Fibroblast of villous mesenchyme (primary cell): ENCODE data around the gene ASPN. TPM values are rescaled to one million over a fixed set of nuclear protein-coding genes. Genes with fewer than 3 reads are reported as not detected.

ENCODE experiments used
- DNase-seq: peaks from one replicate; pipeline ENCODE4 v3.0.0-alpha.2; 2010; ENCODE audit warnings: low read depth
- H3K4me3 ChIP-seq: 2 replicates; pipeline ENCODE4 v1.5.1; 2011; ENCODE audit warnings: low read depth, mild to moderate bottlenecking, low read length
- CTCF ChIP-seq: IDR thresholded peaks from 2 replicates; pipeline ENCODE4 v1.5.1; 2012; ENCODE audit warnings: low read depth, mild to moderate bottlenecking, low read length; ENCODE audit not compliant: insufficient read depth
- total RNA-seq: library from RNA; depleted of rRNA; stranded (reverse); fragments of >200 nt; gene quantifications from 2 replicates; pipeline ENCODE4 v1.2.3, GENCODE V29; 2012

The ASPN gene
- total RNA-seq, 1 donor: 3.9 TPM

GRCh38 chr9:92507005-92507404 lies 24.7 kb upstream of the ASPN start:
- no peak overlapping the region for H3K4me3 ChIP-seq
- no peak for DNase-seq
- TF ChIP-seq CTCF: no peak

GRCh38 chr9:92506184-92506857 lies 24.0 kb upstream of the ASPN start:
- peak overlapping the region; percentile 34 for H3K4me3 ChIP-seq
- DNase-seq: peak; percentile 88
- no peak for TF ChIP-seq CTCF

- DNase-seq: peak; percentile 35
- H3K4me3 ChIP-seq: peak overlapping the region; percentile 34
- TF ChIP-seq CTCF: no peak
Observed at GRCh38 chr9:92504881-92505280, 22.6 kb upstream of the ASPN start.

- no peak for DNase-seq
- H3K4me3 ChIP-seq: no peak overlapping the region
- no peak for TF ChIP-seq CTCF
Observed at GRCh38 chr9:92503156-92503555, 20.9 kb upstream of the ASPN start.

GRCh38 chr9:92501671-92502393 lies 19.5 kb upstream of the ASPN start:
- peak; percentile 64 for TF ChIP-seq CTCF
- DNase-seq: peak; percentile 66
- H3K4me3 ChIP-seq: no peak overlapping the region

- TF ChIP-seq CTCF: no peak
- DNase-seq: no peak
- H3K4me3 ChIP-seq: no peak overlapping the region
Observed at GRCh38 chr9:92500725-92501124, 18.4 kb upstream of the ASPN start.
